ENCODE data around the gene GRAMD4.

- TF ChIP-seq CTCF (IDR thresholded peaks at IDR 0.05; ENCODE audit: low read length) (no peak), EZH2 (IDR thresholded peaks at IDR 0.05; ENCODE audit: borderline replicate concordance, low read length) (no peak)
Observed at GRCh38 chr22:46593211-46593681, 26.9 kb upstream of the GRAMD4 start.

Data from OCI-LY1 (cell line).